ENCODE measurements around the gene RAB11FIP4.

DNA sequence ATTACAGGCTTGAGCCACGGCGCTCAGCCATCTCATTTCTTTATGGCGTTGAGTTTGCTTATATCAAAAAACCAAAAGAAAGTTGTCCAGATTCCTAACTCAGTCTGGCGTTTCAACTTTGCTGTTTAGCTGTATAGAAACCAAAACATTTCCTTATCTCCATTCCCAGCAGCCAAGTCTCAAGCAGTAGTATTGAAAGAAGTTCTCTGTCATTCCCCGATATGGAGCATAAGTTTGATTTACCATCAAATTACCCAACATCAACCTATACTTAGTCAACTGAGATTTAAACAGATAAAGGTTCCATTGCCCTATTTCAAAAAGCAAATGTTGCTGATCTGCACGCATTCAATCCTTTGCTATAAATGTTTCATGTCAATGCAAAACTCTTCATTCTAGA lies 27.5 kb upstream of the RAB11FIP4 start:
- TF ChIP-seq CTCF (IDR thresholded peaks at IDR 0.05; ENCODE audit: borderline replicate concordance, extremely low read depth, low read length, poor library complexity, severe bottlenecking) (no peak), EZH2 (IDR thresholded peaks at IDR 0.05; ENCODE audit: borderline replicate concordance, low read depth, low read length, severe bottlenecking) (no peak)
